K562 (cell line): Measurements from ENCODE around the gene THAP2. TPM values are rescaled to one million over a fixed set of nuclear protein-coding genes. Genes with fewer than 3 reads are reported as not detected.

ENCODE experiments used
- ATAC-seq: fragments of 200-7000 bp; cut with Tn5 transposase; 3 replicates; pipeline ENCODE4 v1.9.1; 2020; ENCODE audit warnings: moderate library complexity
- BruUV-seq: library from RNA; stranded (reverse); fragments of 400-500 nt; replicated peaks from 2 replicates; lab custom pipeline; 2021; lab: Mats Ljungman, UMichigan
- CTCF ChIA-PET: fragments of 300-600 bp; formaldehyde crosslinking; extraction: SDS; loops from one replicate; lab custom pipeline; 2021; ENCODE audit warnings: low intra/inter-chr PET ratio; lab: Yijun Ruan, JAX
- POLR2A ChIA-PET: fragments of 300-600, 350-650 bp; sonication (Branson Sonifier 250); formaldehyde crosslinking; extraction: SDS; loops from one replicate; lab custom pipeline; 2021; ENCODE audit warnings: antibody characterized with exemption, inconsistent platforms; lab: Yijun Ruan, JAX
- DNase-seq, 4 experiments: peaks; one replicate each; pipeline versions ENCODE4 v3.0.0 to v3.0.0-alpha.2; 2011 to 2018; ENCODE audit warnings: low spot score in 3 of 4, mixed read lengths in 3 of 4; ENCODE audit errors: extremely low read depth in 1 of 4
- FAIRE-seq: peaks from 2 replicates; lab custom pipeline; 2011; peaks lifted over from hg19 to GRCh38; lab: Jason Lieb, UNC
- H2AFZ ChIP-seq: 2 replicates; pipeline ENCODE4 v1.6.0; 2011; ENCODE audit warnings: low read depth, low read length, control low read depth, inconsistent platforms
- H3K27ac ChIP-seq: fragments of 200-600 bp; 3 replicates; pipeline ENCODE4 v1.8.0; 2011; ENCODE audit warnings: low read depth, mild to moderate bottlenecking, control low read depth, inconsistent platforms, low read length, moderate library complexity, mixed read lengths; ENCODE audit errors: extremely low read depth
- H3K27me3 ChIP-seq, 2 experiments: fragments of 300-600 bp in 1 of 2; 2 replicates in 1 of 2; 3 replicates in 1 of 2; pipeline versions ENCODE4 v1.6.0 to v1.8.0; 2011; ENCODE audit warnings: inconsistent platforms in 2 of 2, low read length in 2 of 2, mild to moderate bottlenecking in 1 of 2, mixed read lengths in 1 of 2, moderate library complexity in 1 of 2; ENCODE audit not compliant: control insufficient read depth in 2 of 2, insufficient read depth in 2 of 2
- H3K36me3 ChIP-seq: fragments of 300-600 bp; 3 replicates; pipeline ENCODE4 v1.8.0; 2011; ENCODE audit warnings: mild to moderate bottlenecking, low read length, inconsistent platforms; ENCODE audit not compliant: control insufficient read depth, insufficient read depth
- H3K4me1 ChIP-seq, 2 experiments: fragments of 200-600 bp in 1 of 2; replicated peaks in 1 of 2; 2 replicates in 1 of 2; 3 replicates in 1 of 2; pipeline versions ENCODE4 v1.5.1 to v1.8.0; 2011; ENCODE audit warnings: inconsistent platforms in 2 of 2, low read length in 2 of 2, mild to moderate bottlenecking in 1 of 2, mixed read lengths in 1 of 2, moderate library complexity in 1 of 2; ENCODE audit not compliant: control insufficient read depth in 2 of 2, insufficient read depth in 2 of 2
- H3K4me2 ChIP-seq: 2 replicates; pipeline ENCODE4 v1.6.1; 2011; ENCODE audit warnings: low read length, control low read depth, inconsistent platforms, mixed read lengths; ENCODE audit not compliant: insufficient read depth
- H3K4me3 ChIP-seq: fragments of 200-600 bp; sonication (generic), shearing (Covaris generic); 2 replicates; pipeline ENCODE4 v1.5.1; 2016; ENCODE audit warnings: control low read depth, inconsistent platforms
- H3K79me2 ChIP-seq: fragments of 200-600 bp; 3 replicates; pipeline ENCODE4 v1.8.0; 2011; ENCODE audit warnings: low read length, inconsistent platforms; ENCODE audit not compliant: control insufficient read depth, insufficient read depth
- H3K9ac ChIP-seq, 2 experiments: 2 replicates each; pipeline versions ENCODE4 v1.6.0 to v1.6.1; 2011; ENCODE audit warnings: low read depth in 2 of 2, low read length in 2 of 2, control low read depth in 1 of 2, inconsistent platforms in 1 of 2, mild to moderate bottlenecking in 1 of 2, mixed read lengths in 1 of 2; ENCODE audit not compliant: insufficient read depth in 1 of 2
- H3K9me1 ChIP-seq: one replicate; pipeline ENCODE4 v1.6.0; 2011; ENCODE audit warnings: inconsistent platforms, mild to moderate bottlenecking, low read length, moderate library complexity; ENCODE audit not compliant: control insufficient read depth, insufficient read depth
- H3K9me3 ChIP-seq: replicated peaks from 2 replicates; pipeline ENCODE4 v1.5.1; 2011; ENCODE audit warnings: low read depth, low read length, inconsistent platforms; ENCODE audit not compliant: control insufficient read depth, insufficient read depth
- H4K20me1 ChIP-seq: replicated peaks from 2 replicates; pipeline ENCODE4 v1.6.1; 2011; ENCODE audit warnings: low read length, inconsistent platforms, mixed read lengths; ENCODE audit not compliant: control insufficient read depth, insufficient read depth
- CBFA2T2 ChIP-seq: fragments of 450-650 bp; conservative IDR thresholded peaks from 2 replicates; pipeline ENCODE4 v1.6.1; 2017; ENCODE audit warnings: mild to moderate bottlenecking
- FOSL1 ChIP-seq: fragments of 200-800 bp; sonication (Bioruptor generic); conservative IDR thresholded peaks from 2 replicates; pipeline ENCODE4 v1.6.1; 2016; ENCODE audit warnings: missing genetic modification characterization, missing compliant biosample characterization
- FOXK2 ChIP-seq, 2 experiments: fragments of 450-650 bp; IDR thresholded peaks in 1 of 2; conservative IDR thresholded peaks in 1 of 2; 2 replicates each; pipeline ENCODE4 v1.6.1; 2016; ENCODE audit warnings: low read depth in 2 of 2, mild to moderate bottlenecking in 1 of 2
- ILK ChIP-seq: fragments of 450-650 bp; IDR thresholded peaks from 2 replicates; pipeline ENCODE4 v1.6.1; 2016; ENCODE audit warnings: missing genetic modification characterization, low read depth, mild to moderate bottlenecking, missing compliant biosample characterization, moderate library complexity, borderline replicate concordance
- MYC ChIP-seq, 2 experiments: fragments of 250-450 bp in 1 of 2; sonication (Bioruptor Pico) in 1 of 2; IDR thresholded peaks; 2 replicates each; pipeline versions ENCODE4 v1.5.1 to v1.6.1; 2012 to 2021; ENCODE audit warnings: low read depth in 2 of 2, borderline replicate concordance in 1 of 2, improper control_type of control experiment in 1 of 2, low read length in 1 of 2, mild to moderate bottlenecking in 1 of 2, moderate library complexity in 1 of 2
- NFIC ChIP-seq: fragments of 450-650 bp; IDR thresholded peaks from 2 replicates; pipeline ENCODE4 v1.6.1; 2017; ENCODE audit warnings: mild to moderate bottlenecking, inconsistent platforms
- RCOR1 ChIP-seq, 2 experiments: IDR thresholded peaks; 2 replicates each; pipeline ENCODE4 v1.6.1; 2012; ENCODE audit warnings: low read depth in 2 of 2, low read length in 2 of 2, borderline replicate concordance in 1 of 2, improper control_type of control experiment in 1 of 2
- SMARCA4 ChIP-seq: fragments of 450-650 bp; IDR thresholded peaks from 2 replicates; pipeline ENCODE4 v1.6.1; 2016
- YBX1 ChIP-seq: fragments of 450-650 bp; IDR thresholded peaks from 2 replicates; pipeline ENCODE4 v1.7.1; 2016; ENCODE audit warnings: mild to moderate bottlenecking
- ZFP30 ChIP-seq: fragments of 250-450 bp; sonication (Bioruptor Pico); IDR thresholded peaks from 2 replicates; pipeline ENCODE4 v1.8.0; 2022; ENCODE audit warnings: moderate library complexity, mild to moderate bottlenecking, inconsistent platforms, borderline replicate concordance
- ZFP36 ChIP-seq: fragments of 150-350 bp; IDR thresholded peaks from 2 replicates; pipeline ENCODE4 v1.6.1; 2018; ENCODE audit warnings: low read length, low read depth; ENCODE audit not compliant: partially characterized antibody
- ZFX ChIP-seq: sonication (generic); formaldehyde crosslinking; IDR thresholded peaks from 2 replicates; pipeline ENCODE4 v1.8.0; 2022; ENCODE audit warnings: mild to moderate bottlenecking, missing genetic modification reagents, moderate library complexity
- ZNF146 ChIP-seq: IDR thresholded peaks from one replicate; pipeline ENCODE4 v1.6.1; 2018; ENCODE audit warnings: missing compliant biosample characterization; ENCODE audit not compliant: unreplicated experiment
- ZNF316 ChIP-seq: fragments of 450-650 bp; IDR thresholded peaks from 2 replicates; pipeline ENCODE4 v1.6.1; 2016
- WGBS: fragments of 100-300 bp; shearing (Covaris generic); methylation state at CpG from one replicate; pipeline ENCODE4 v1.1.6; 2016; ENCODE audit warnings: low coverage, mixed read lengths; ENCODE audit not compliant: insufficient coverage; ENCODE audit errors: missing lambda C conversion rate; 5-methylcytosine and 5-hydroxymethylcytosine counted together
- in situ Hi-C: fragments of 300-500 bp; cut with MboI; formaldehyde crosslinking; loops from 4 replicates; pipeline ENCODE4 v1.15.0; 2018; ENCODE audit warnings: inconsistent platforms, mixed read lengths
- intact Hi-C: fragments of 100-400 bp; cut with micrococcal nuclease; formaldehyde crosslinking; loops from 2 replicates; pipeline ENCODE4 v1.14.2; 2022
- polyA plus RNA-seq, 8 experiments: library from polyadenylated mRNA; depleted of rRNA in 4 of 8; stranded (reverse) in 5 of 8; unstranded in 3 of 8; fragments of >200 nt; fragmentation: Nextera tagmentation in 2 of 8; fragmentation: Illumina TruSeq in 1 of 8; extraction: Ambion mirVana in 2 of 8; extraction: Trizol in 1 of 8; gene quantifications; 2 replicates each; pipeline versions ENCODE4 v1.2.1 to v1.2.3, GENCODE V29; 2011 to 2014; ENCODE audit warnings: inconsistent platforms in 1 of 8, missing spikeins in 1 of 8
- total RNA-seq, 7 experiments: library from RNA; depleted of rRNA in 6 of 7; stranded (reverse); fragments of >200 nt in 6 of 7; fragmentation: Illumina TruSeq in 2 of 7; extraction: Trizol in 2 of 7; gene quantifications; 2 replicates each; pipeline versions ENCODE4 v1.2.1 to v1.2.3, GENCODE V29; 2011 to 2021; ENCODE audit warnings: low replicate concordance in 1 of 7
- TF ChIP-seq, protein P1 (sequence below): IDR thresholded peaks from 3 replicates; pipeline ENCODE4 v1.6.1; 2011; ENCODE audit warnings: borderline replicate concordance, mild to moderate bottlenecking; ENCODE audit not compliant: insufficient read length, insufficient read depth
- TF ChIP-seq, protein P2 (sequence below): fragments of 450-650 bp; conservative IDR thresholded peaks from 2 replicates; pipeline ENCODE4 v1.6.1; 2016; ENCODE audit warnings: missing genetic modification characterization, low read depth, mild to moderate bottlenecking, control low read depth, missing compliant biosample characterization
- TF ChIP-seq, protein P3 (sequence below): fragments of 250-450 bp; sonication (Bioruptor Pico); IDR thresholded peaks from 2 replicates; pipeline ENCODE4 v1.8.0; 2022; ENCODE audit warnings: moderate library complexity, mild to moderate bottlenecking, inconsistent platforms

THAP2 gene
- total and polyA plus RNA-seq, 9 of the 15 experiments (the other 6 are each of a cell fraction or from before 2014, with no cell fraction given) = 1.8 to 18.9 (median 7.3) TPM

DNA sequence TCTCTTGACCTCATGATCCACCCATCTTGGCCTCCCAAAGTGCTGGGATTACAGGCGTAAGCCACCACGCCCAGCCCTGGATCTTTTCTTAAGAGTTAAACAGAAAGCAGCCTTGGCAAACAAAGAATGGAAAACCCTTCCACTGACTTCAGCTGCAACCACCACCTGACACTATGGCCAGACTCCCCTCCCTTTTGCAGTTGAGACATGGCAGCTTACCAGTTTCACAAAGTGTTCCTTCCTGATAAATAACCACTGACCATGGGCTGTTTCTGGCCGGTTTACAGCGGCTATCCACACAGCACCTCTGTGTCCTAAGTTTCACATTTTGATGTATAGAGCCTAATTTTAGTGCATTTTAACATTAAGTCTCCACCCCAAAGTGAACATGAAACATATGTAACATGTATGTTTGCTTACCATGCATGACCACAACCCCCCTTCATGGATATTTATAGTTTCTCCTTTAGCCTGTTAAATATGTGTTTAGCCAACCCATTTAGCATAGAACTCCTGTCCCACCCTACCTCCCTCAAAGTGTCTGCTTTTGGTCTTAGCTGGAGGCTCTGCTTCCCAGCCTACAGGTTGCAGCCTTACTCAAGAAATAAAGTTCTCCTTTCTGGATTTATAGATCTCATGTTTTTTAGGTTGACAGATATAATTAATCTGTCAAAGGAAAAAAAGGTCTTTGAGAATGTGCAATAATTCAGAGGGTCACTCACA, 57.8 kb downstream of the THAP2 start:
- H3K9me3 ChIP-seq = no peaks in the 10 kb centered on the region
- peak overlapping the region; percentile 70 for H3K27ac ChIP-seq
- peaks cover 0 to 9% of the 10 kb centered on the region in 2 experiments; a peak in 2 of 5 replicates for H3K4me1 ChIP-seq
- peak overlapping the region in 1 of 2 experiments; percentile 41; a peak in 2 of 4 replicates for H3K9ac ChIP-seq
- H3K9me1 ChIP-seq = no peaks in the 10 kb centered on the region
- BruUV-seq = no TSS peak
- FAIRE-seq (peak; percentile 83), DNase-seq (peak in 2 of 4 experiments; percentile 58 to 73), ATAC-seq (peak; percentile 91)
- H2AFZ ChIP-seq = peak overlapping the region; percentile 93
- WGBS = 25% methylated on average over 4 of the region's 4 CpGs
- peak overlapping the region; percentile 27; the same call in 1 of the 2 replicates for H3K4me2 ChIP-seq
- H3K4me3 ChIP-seq = no peak overlapping the region
- H3K36me3 ChIP-seq = no peaks in the 10 kb centered on the region
- POLR2A ChIA-PET = interaction anchor here (0.8 to 1.4 kb wide), 4 partner anchors 13 to 59 kb away, joined by 4 read pairs; partner anchors contain the start of genes THAP2 and ZFC3H1
- in situ Hi-C loops (no loop called here), intact Hi-C loops (no loop called here)
- no peaks in the 10 kb centered on the region for H3K27me3 ChIP-seq
- CTCF ChIA-PET = no interaction called here
- H4K20me1 ChIP-seq = no peaks in the 10 kb centered on the region
- no peaks in the 10 kb centered on the region for H3K79me2 ChIP-seq
- TF ChIP-seq CBFA2T2 (peak; percentile 46), SMARCA4 (peak; percentile 37; the same call in 1 of the 2 replicates), ZFP36 (peak; percentile 71), ILK (tag) (no peak), ZNF316 (no peak), RCOR1 (IDR thresholded peaks at IDR 0.05; ENCODE audit: borderline replicate concordance in 1 of 2, low read depth in 2 of 2, low read length in 2 of 2) (0 out of 4 replicates have a peak, but pooled peaks of 1 of the 2 experiments have one; percentile 7), FOXK2 (conservative IDR thresholded peaks at IDR 0.05 in 1 of 2, IDR thresholded peaks at IDR 0.05 in 1 of 2; ENCODE audit: low read depth in 2 of 2) (0 out of 4 replicates have a peak, but pooled peaks have one; percentile 17 to 26), ZFP30 (CRISPR knock-in tag) (no peak), MYC (IDR thresholded peaks at IDR 0.05; ENCODE audit: low read depth, low read length) (no peak), MYC (CRISPR knock-in tag; IDR thresholded peaks at IDR 0.05; ENCODE audit: borderline replicate concordance, low read depth) (no peak), ZNF146 (CRISPR knock-in tag) (no peak), FOSL1 (tag) (no peak), ZFX (CRISPR knock-in tag) (no peak), YBX1 (no peak), NFIC (peak; percentile 53)
- TF ChIP-seq, protein P1, sequence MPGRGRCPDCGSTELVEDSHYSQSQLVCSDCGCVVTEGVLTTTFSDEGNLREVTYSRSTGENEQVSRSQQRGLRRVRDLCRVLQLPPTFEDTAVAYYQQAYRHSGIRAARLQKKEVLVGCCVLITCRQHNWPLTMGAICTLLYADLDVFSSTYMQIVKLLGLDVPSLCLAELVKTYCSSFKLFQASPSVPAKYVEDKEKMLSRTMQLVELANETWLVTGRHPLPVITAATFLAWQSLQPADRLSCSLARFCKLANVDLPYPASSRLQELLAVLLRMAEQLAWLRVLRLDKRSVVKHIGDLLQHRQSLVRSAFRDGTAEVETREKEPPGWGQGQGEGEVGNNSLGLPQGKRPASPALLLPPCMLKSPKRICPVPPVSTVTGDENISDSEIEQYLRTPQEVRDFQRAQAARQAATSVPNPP = no peak
- TF ChIP-seq, protein P2, sequence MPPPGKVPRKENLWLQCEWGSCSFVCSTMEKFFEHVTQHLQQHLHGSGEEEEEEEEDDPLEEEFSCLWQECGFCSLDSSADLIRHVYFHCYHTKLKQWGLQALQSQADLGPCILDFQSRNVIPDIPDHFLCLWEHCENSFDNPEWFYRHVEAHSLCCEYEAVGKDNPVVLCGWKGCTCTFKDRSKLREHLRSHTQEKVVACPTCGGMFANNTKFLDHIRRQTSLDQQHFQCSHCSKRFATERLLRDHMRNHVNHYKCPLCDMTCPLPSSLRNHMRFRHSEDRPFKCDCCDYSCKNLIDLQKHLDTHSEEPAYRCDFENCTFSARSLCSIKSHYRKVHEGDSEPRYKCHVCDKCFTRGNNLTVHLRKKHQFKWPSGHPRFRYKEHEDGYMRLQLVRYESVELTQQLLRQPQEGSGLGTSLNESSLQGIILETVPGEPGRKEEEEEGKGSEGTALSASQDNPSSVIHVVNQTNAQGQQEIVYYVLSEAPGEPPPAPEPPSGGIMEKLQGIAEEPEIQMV (tag) = no peak
- TF ChIP-seq, protein P3, sequence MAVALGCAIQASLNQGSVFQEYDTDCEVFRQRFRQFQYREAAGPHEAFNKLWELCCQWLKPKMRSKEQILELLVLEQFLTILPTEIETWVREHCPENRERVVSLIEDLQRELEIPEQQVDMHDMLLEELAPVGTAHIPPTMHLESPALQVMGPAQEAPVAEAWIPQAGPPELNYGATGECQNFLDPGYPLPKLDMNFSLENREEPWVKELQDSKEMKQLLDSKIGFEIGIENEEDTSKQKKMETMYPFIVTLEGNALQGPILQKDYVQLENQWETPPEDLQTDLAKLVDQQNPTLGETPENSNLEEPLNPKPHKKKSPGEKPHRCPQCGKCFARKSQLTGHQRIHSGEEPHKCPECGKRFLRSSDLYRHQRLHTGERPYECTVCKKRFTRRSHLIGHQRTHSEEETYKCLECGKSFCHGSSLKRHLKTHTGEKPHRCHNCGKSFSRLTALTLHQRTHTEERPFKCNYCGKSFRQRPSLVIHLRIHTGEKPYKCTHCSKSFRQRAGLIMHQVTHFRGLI (CRISPR knock-in tag) = no peak
